Sigmoid colon (tissue), 7 donors: ENCODE results near the gene TENT5C. TPM values are rescaled to one million over a fixed set of nuclear protein-coding genes. Genes with fewer than 3 reads are reported as not detected.

Experiments
- DNase-seq: peaks from one replicate; pipeline ENCODE4 v3.0.0-alpha.2; 2019
- H3K27ac ChIP-seq, 4 donors: fragments of 200-600 bp; sonication (generic); one replicate each; pipeline ENCODE4 v1.5.1; 2016 to 2019; ENCODE audit warnings: mild to moderate bottlenecking in 1 of 4
- H3K27me3 ChIP-seq, 3 donors: fragments of 200-600 bp; sonication (generic); one replicate each; pipeline ENCODE4 v1.5.1; 2019; ENCODE audit warnings: mild to moderate bottlenecking in 1 of 3
- H3K36me3 ChIP-seq, 4 donors: fragments of 200-600 bp; sonication (generic); one replicate each; pipeline ENCODE4 v1.5.1; 2016 to 2019
- H3K4me1 ChIP-seq, 4 donors: fragments of 200-600 bp; sonication (generic); one replicate each; pipeline ENCODE4 v1.5.1; 2017 to 2019
- H3K4me3 ChIP-seq, 4 donors: fragments of 200-600 bp; sonication (generic); one replicate each; pipeline ENCODE4 v1.5.1; 2017 to 2019; ENCODE audit warnings: mild to moderate bottlenecking in 2 of 4, moderate library complexity in 1 of 4
- H3K9me3 ChIP-seq, 4 donors: fragments of 200-600 bp in 3 of 4; sonication (generic) in 3 of 4; one replicate each; pipeline versions ENCODE4 v1.5.1 to v1.6.1; 2013 to 2019
- CTCF ChIP-seq, 4 experiments: fragments of 450-650 bp in 3 of 4; fragments of 200-600 bp in 1 of 4; IDR thresholded peaks; one replicate each; pipeline ENCODE4 v1.5.1; 2016 to 2019; ENCODE audit warnings: antibody characterized with exemption in 4 of 4, mild to moderate bottlenecking in 3 of 4, moderate library complexity in 2 of 4
- EP300 ChIP-seq, 4 donors: sonication (generic); formaldehyde crosslinking; IDR thresholded peaks; one replicate each; pipeline ENCODE4 v1.6.1; 2017; ENCODE audit warnings: antibody characterized with exemption in 4 of 4
- POLR2A ChIP-seq, 2 donors: fragments of 450-650 bp; IDR thresholded peaks; one replicate each; pipeline ENCODE4 v1.6.1; 2016; ENCODE audit warnings: antibody characterized with exemption in 2 of 2, mild to moderate bottlenecking in 2 of 2, moderate library complexity in 2 of 2
- POLR2AphosphoS5 ChIP-seq, 4 donors: sonication (generic); formaldehyde crosslinking; IDR thresholded peaks; one replicate each; pipeline ENCODE4 v1.6.1; 2017; ENCODE audit warnings: antibody characterized with exemption in 4 of 4
- WGBS, 2 donors: extraction: QIAGEN DNeasy Blood & Tissue Kit; methylation state at CpG; one replicate each; pipeline ENCODE4 v1.1.7; 2013; 5-methylcytosine and 5-hydroxymethylcytosine counted together
- intact Hi-C: fragments of 100-400 bp; cut with DNase I; formaldehyde crosslinking; loops from one replicate; pipeline ENCODE4 v1.15.1; 2023
- polyA plus RNA-seq, 3 donors: library from polyadenylated mRNA; stranded (reverse); fragments of 200-250 nt; gene quantifications; one replicate each; pipeline ENCODE4 v1.2.3, GENCODE V29; 2013
- total RNA-seq, 4 donors: library from RNA; depleted of rRNA; stranded (reverse); fragments of >200 nt; gene quantifications; one replicate each; pipeline ENCODE4 v1.1.0, GENCODE V29; 2016
- donor health status: healthy with polysubstance abuse.
- donor health status: Bipolar disorder and iron deficiency.
- donor health status: healthy.

TENT5C gene
- total and polyA plus RNA-seq, 7 donors: 2.8 to 10.3 (median 5.6) TPM

DNA sequence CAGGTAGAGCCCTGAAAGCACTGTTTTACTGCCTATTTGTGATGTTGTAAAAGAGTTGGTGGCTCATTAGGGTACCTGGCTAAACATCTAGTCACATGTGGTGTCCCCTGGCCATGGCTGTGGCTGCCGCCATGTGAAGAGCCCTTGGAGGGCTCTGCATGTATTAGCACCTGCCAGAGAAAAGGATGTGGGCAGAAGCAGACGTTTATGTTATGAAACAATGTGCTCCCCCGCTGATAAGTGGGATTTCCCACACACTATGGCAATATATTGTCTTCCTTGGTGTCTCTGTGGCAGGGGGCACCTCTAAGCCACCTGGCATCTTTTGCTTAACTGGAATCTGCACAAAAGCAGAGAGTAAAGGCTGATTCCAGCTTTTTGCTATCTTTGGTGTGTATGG is 9.6 kb downstream of the TENT5C start:
- intact Hi-C loops: no loop called here
- Histone ChIP-seq H3K27me3 (no peaks in the 10 kb centered on the region), H3K4me1 (peaks cover 0 to 36% (median 28%) of the 10 kb centered on the region in 4 donors), H3K36me3 (no peaks in the 10 kb centered on the region), H3K27ac (peak overlapping the region in 1 of 4 donors; percentile 29), H3K4me3 (no peak overlapping the region), H3K9me3 (no peaks in the 10 kb centered on the region)
- no peak for DNase-seq
- TF ChIP-seq POLR2AphosphoS5 (IDR thresholded peaks at IDR 0.05) (no peak), CTCF (IDR thresholded peaks at IDR 0.05) (no peak), POLR2A (IDR thresholded peaks at IDR 0.05) (no peak), EP300 (IDR thresholded peaks at IDR 0.05) (no peak)
- 48 to 72% methylated on average over 3 of the region's 3 CpGs for WGBS, 2 donors

GRCh38 chr1:117616356-117616755 is 10.5 kb downstream of the TENT5C start:
- Histone ChIP-seq H3K27ac (no peak overlapping the region), H3K4me1 (peaks cover 0 to 36% (median 28%) of the 10 kb centered on the region in 4 donors), H3K9me3 (no peaks in the 10 kb centered on the region), H3K27me3 (no peaks in the 10 kb centered on the region), H3K36me3 (no peaks in the 10 kb centered on the region), H3K4me3 (no peak overlapping the region)
- TF ChIP-seq CTCF (IDR thresholded peaks at IDR 0.05): no peak
- no peak for TF ChIP-seq POLR2AphosphoS5 (IDR thresholded peaks at IDR 0.05)
- no peak for TF ChIP-seq POLR2A (IDR thresholded peaks at IDR 0.05)
- TF ChIP-seq EP300 (IDR thresholded peaks at IDR 0.05): no peak
- DNase-seq: no peak
- WGBS, 2 donors: 34 to 68% methylated on average over 3 of the region's 3 CpGs
- intact Hi-C loops: no loop called here

- H3K9me3 ChIP-seq: no peaks in the 10 kb centered on the region
- peaks cover 0 to 33% (median 28%) of the 10 kb centered on the region in 4 donors for H3K4me1 ChIP-seq
- H3K27me3 ChIP-seq: no peaks in the 10 kb centered on the region
- WGBS, 2 donors: 80% methylated on average over 6 of the region's 6 CpGs
- intact Hi-C loops: no loop called here
- H3K4me3 ChIP-seq: no peak overlapping the region
- no peak for TF ChIP-seq CTCF (IDR thresholded peaks at IDR 0.05)
- TF ChIP-seq POLR2A (IDR thresholded peaks at IDR 0.05): no peak
- TF ChIP-seq EP300 (IDR thresholded peaks at IDR 0.05): no peak
- no peaks in the 10 kb centered on the region for H3K36me3 ChIP-seq
- H3K27ac ChIP-seq: no peak overlapping the region
- no peak for DNase-seq
These were observed 11.1 kb downstream of the TENT5C start for GRCh38 chr1:117616967-117617366.

- Histone ChIP-seq H3K9me3 (no peaks in the 10 kb centered on the region), H3K36me3 (peaks cover 0 to 10% (median 2%) of the 10 kb centered on the region in 4 donors), H3K4me1 (peaks cover 0 to 20% (median 17%) of the 10 kb centered on the region in 4 donors), H3K4me3 (no peak overlapping the region), H3K27me3 (no peaks in the 10 kb centered on the region), H3K27ac (no peak overlapping the region)
- intact Hi-C loops: no loop called here
- 75 to 83% methylated on average over 2 of the region's 2 CpGs for WGBS, 2 donors
- DNase-seq: no peak
- TF ChIP-seq CTCF (IDR thresholded peaks at IDR 0.05) (no peak), POLR2AphosphoS5 (IDR thresholded peaks at IDR 0.05) (no peak), EP300 (IDR thresholded peaks at IDR 0.05) (no peak), POLR2A (IDR thresholded peaks at IDR 0.05) (no peak)
These were observed 12.7 kb downstream of the TENT5C start for GRCh38 chr1:117618450-117619122.

GRCh38 chr1:117620440-117620839 is 14.6 kb downstream of the TENT5C start:
- Histone ChIP-seq H3K4me3 (no peak overlapping the region), H3K9me3 (no peaks in the 10 kb centered on the region), H3K27ac (no peak overlapping the region), H3K4me1 (peaks cover 0 to 2% (median under 1%) of the 10 kb centered on the region in 4 donors), H3K36me3 (peaks cover 0 to 13% (median 5%) of the 10 kb centered on the region in 4 donors), H3K27me3 (no peaks in the 10 kb centered on the region)
- WGBS, 2 donors: 93 to 95% methylated on average over 6 of the region's 6 CpGs
- DNase-seq: no peak
- intact Hi-C loops: no loop called here
- TF ChIP-seq POLR2AphosphoS5 (IDR thresholded peaks at IDR 0.05): no peak
- no peak for TF ChIP-seq CTCF (IDR thresholded peaks at IDR 0.05)
- TF ChIP-seq EP300 (IDR thresholded peaks at IDR 0.05): no peak
- TF ChIP-seq POLR2A (IDR thresholded peaks at IDR 0.05): no peak
